Lower leg skin (tissue), 3 donors: Measurements from ENCODE around the gene PRCP.

Experiments used
- CTCF ChIP-seq, 3 donors: fragments of 450-650 bp; IDR thresholded peaks; one replicate each; pipeline ENCODE4 v1.5.1; 2016; ENCODE audit warnings: antibody characterized with exemption in 3 of 3, mild to moderate bottlenecking in 3 of 3, moderate library complexity in 2 of 3
- POLR2A ChIP-seq, 2 donors: fragments of 450-650 bp; IDR thresholded peaks; one replicate each; pipeline ENCODE4 v1.6.1; 2016 to 2017; ENCODE audit warnings: antibody characterized with exemption in 2 of 2, mild to moderate bottlenecking in 1 of 2, moderate library complexity in 1 of 2

- TF ChIP-seq POLR2A (IDR thresholded peaks at IDR 0.05), result no peak
- no peak for TF ChIP-seq CTCF (IDR thresholded peaks at IDR 0.05)
Observed at GRCh38 chr11:82944198-82944597, 44.0 kb upstream of the PRCP start.
